Measurements from ENCODE around the gene CHAT. TPM values are rescaled to one million over a fixed set of nuclear protein-coding genes. Genes with fewer than 3 reads are reported as not detected.

CHAT gene
- total RNA-seq, 3 donors from 2014 or later (not counting 1 experiment from before 2014, with no cell fraction given): not detected

GRCh38 chr10:49647554-49647953, 33.7 kb downstream of the CHAT start:
- Histone ChIP-seq H3K4me1 (ENCODE audit: control insufficient read depth, insufficient read depth, low read length) (no peaks in the 10 kb centered on the region), H3K4me3 (ENCODE audit: low read length) (no peak overlapping the region), H3K27me3 (ENCODE audit: control insufficient read depth, insufficient read depth, low read length) (no peaks in the 10 kb centered on the region), H3K9me3 (ENCODE audit: control insufficient read depth, insufficient read depth, low read length) (no peaks in the 10 kb centered on the region), H3K36me3 (ENCODE audit: control insufficient read depth, insufficient read depth, low read length) (no peaks in the 10 kb centered on the region), H3K27ac (ENCODE audit: low read length) (no peak overlapping the region)
- DNase-seq (no peak), ATAC-seq (no peak)
- 86% methylated on average over 4 of the region's 4 CpGs for WGBS (ENCODE audit: insufficient coverage)
- Mint-ChIP-seq H3K4me3 (no peak overlapping the region), H3K27me3 (ENCODE audit: low read depth in 2 of 2) (peaks cover 6 to 16% of the 10 kb centered on the region in 2 donors), H3K4me1 (peaks cover 0 to 13% of the 10 kb centered on the region in 2 donors), H3K36me3 (no peaks in the 10 kb centered on the region), H3K27ac (no peak overlapping the region), H3K9me3 (no peaks in the 10 kb centered on the region)
- no peak for TF ChIP-seq CTCF (IDR thresholded peaks at IDR 0.05)
- intact Hi-C loops (cut with micrococcal nuclease): no loop called here

- Mint-ChIP-seq H3K27ac (no peak overlapping the region), H3K9me3 (no peaks in the 10 kb centered on the region), H3K4me1 (peaks cover 0 to 13% of the 10 kb centered on the region in 2 donors), H3K4me3 (no peak overlapping the region), H3K27me3 (ENCODE audit: low read depth in 2 of 2) (peaks cover 6 to 16% of the 10 kb centered on the region in 2 donors), H3K36me3 (no peaks in the 10 kb centered on the region)
- no peak for TF ChIP-seq CTCF (IDR thresholded peaks at IDR 0.05)
- Histone ChIP-seq H3K4me1 (ENCODE audit: control insufficient read depth, insufficient read depth, low read length) (no peaks in the 10 kb centered on the region), H3K27ac (ENCODE audit: low read length) (no peak overlapping the region), H3K9me3 (ENCODE audit: control insufficient read depth, insufficient read depth, low read length) (no peaks in the 10 kb centered on the region), H3K36me3 (ENCODE audit: control insufficient read depth, insufficient read depth, low read length) (no peaks in the 10 kb centered on the region), H3K4me3 (ENCODE audit: low read length) (no peak overlapping the region), H3K27me3 (ENCODE audit: control insufficient read depth, insufficient read depth, low read length) (no peaks in the 10 kb centered on the region)
- WGBS (ENCODE audit: insufficient coverage): 75% methylated on average over 16 of the region's 18 CpGs
- ATAC-seq: no peak
- no peak for DNase-seq
- intact Hi-C loops (cut with micrococcal nuclease): no loop called here
Measured at GRCh38 chr10:49647985-49648795, 34.4 kb downstream of the CHAT start.

- Mint-ChIP-seq H3K27ac (no peak overlapping the region), H3K4me3 (no peak overlapping the region)
- WGBS (ENCODE audit: insufficient coverage): 21% methylated on average over 17 of the region's 17 CpGs
Measured at GRCh38 chr10:49649294-49649693, 35.5 kb downstream of the CHAT start.

More at GRCh38 chr10:49649294-49649693, 35.5 kb downstream of the CHAT start:
- no peak for ATAC-seq
- Mint-ChIP-seq H3K27me3 (ENCODE audit: low read depth in 2 of 2) (peaks cover 4 to 16% of the 10 kb centered on the region in 2 donors), H3K36me3 (no peaks in the 10 kb centered on the region), H3K4me1 (peaks cover 0 to 13% of the 10 kb centered on the region in 2 donors), H3K9me3 (no peaks in the 10 kb centered on the region)
- H3K27me3 ChIP-seq (ENCODE audit: control insufficient read depth, insufficient read depth, low read length): peaks cover under 1% of the 10 kb centered on the region
- no peak for TF ChIP-seq CTCF (IDR thresholded peaks at IDR 0.05)
- H3K36me3 ChIP-seq (ENCODE audit: control insufficient read depth, insufficient read depth, low read length): no peaks in the 10 kb centered on the region
- H3K4me3 ChIP-seq (ENCODE audit: low read length): no peak overlapping the region
- H3K9me3 ChIP-seq (ENCODE audit: control insufficient read depth, insufficient read depth, low read length): no peaks in the 10 kb centered on the region
- DNase-seq: peak in 1 of 2 donors; percentile 6
- peaks cover 1% of the 10 kb centered on the region for H3K4me1 ChIP-seq (ENCODE audit: control insufficient read depth, insufficient read depth, low read length)
- intact Hi-C loops (cut with micrococcal nuclease): no loop called here
- H3K27ac ChIP-seq (ENCODE audit: low read length): no peak overlapping the region
